ENCODE measurements around the gene PTCRA. TPM values are rescaled to one million over a fixed set of nuclear protein-coding genes. Genes with fewer than 3 reads are reported as not detected.

Gene PTCRA
- polyA plus RNA-seq, 4 donors: 0.06 TPM; not detected in 3

DNA sequence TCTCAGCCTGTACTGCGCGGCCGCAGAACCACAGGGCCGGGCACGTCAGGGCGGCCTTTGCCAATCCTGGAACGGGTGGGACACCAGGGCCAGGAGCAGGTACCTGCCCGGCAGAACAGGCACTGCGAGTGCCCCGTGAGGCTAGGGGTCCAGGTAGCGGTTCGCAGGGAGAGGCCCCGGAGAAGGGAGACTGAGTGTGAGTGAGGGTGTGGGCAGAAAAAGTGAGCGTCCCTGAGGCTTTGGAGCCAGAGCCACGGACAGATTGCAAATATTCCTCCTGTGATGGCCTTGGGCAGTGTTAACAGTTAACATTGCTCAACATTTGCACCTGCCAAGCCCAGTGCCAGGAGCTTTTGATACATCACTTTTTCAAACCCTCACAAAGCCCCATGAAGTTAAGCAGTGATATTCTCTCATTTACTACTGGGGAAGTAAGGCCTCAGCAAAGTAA lies 45.2 kb downstream of the PTCRA start:
- H3K4me1 ChIP-seq (ENCODE audit: control insufficient read depth in 3 of 3, insufficient read depth in 2 of 3, low read depth in 1 of 3, low read length in 2 of 3): peaks cover 0 to 11% (median 0%) of the 10 kb centered on the region in 3 donors
- no peak overlapping the region for H3K27ac ChIP-seq (ENCODE audit: low read depth in 1 of 3, low read length in 2 of 3)
- H3K27me3 ChIP-seq (ENCODE audit: control insufficient read depth in 3 of 3, insufficient read depth in 3 of 3, low read length in 3 of 3): peaks cover 0 to 3% (median 0%) of the 10 kb centered on the region in 3 donors
- no peaks in the 10 kb centered on the region for H3K9me3 ChIP-seq (ENCODE audit: control insufficient read depth in 2 of 2, insufficient read depth in 1 of 2, low read depth in 1 of 2, low read length in 1 of 2)
- 9 to 28% (median 21%) methylated on average over 15 of the region's 15 CpGs for WGBS, 3 donors
- FAIRE-seq (no peak), DNase-seq (no peak)
- H3K36me3 ChIP-seq (ENCODE audit: control insufficient read depth in 3 of 3, insufficient read depth in 2 of 3, low read depth in 1 of 3, low read length in 3 of 3): peaks cover 5 to 44% (median 7%) of the 10 kb centered on the region in 3 donors
- peak overlapping the region in 2 of 3 donors; percentile 43 to 57 for H3K4me3 ChIP-seq (ENCODE audit: low read depth in 1 of 3, low read length in 3 of 3)

DNA sequence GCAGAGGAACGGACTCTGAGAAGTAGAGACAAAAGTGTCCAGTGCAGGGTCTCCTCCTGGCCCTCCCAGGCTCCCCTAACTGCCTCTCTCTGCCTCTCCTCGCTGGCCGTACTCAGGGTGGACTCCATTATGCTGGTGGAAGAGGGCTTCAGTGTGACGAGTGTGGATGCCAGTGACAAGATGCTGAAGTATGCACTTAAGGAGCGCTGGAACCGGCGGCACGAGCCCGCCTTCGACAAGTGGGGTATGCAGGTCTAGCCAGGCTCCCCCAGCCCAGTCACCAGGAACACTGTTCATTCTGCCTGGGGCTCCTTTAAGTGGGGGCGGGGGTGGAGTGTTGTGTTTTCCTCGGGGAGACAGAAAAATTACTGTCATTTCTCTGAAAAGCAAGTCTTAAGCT lies 46.2 kb downstream of the PTCRA start:
- DNase-seq (no peak), FAIRE-seq (no peak)
- Histone ChIP-seq H3K36me3 (ENCODE audit: control insufficient read depth in 3 of 3, insufficient read depth in 2 of 3, low read depth in 1 of 3, low read length in 3 of 3) (peaks cover 5 to 53% (median 9%) of the 10 kb centered on the region in 3 donors), H3K27me3 (ENCODE audit: control insufficient read depth in 3 of 3, insufficient read depth in 3 of 3, low read length in 3 of 3) (peaks cover 0 to 3% (median 0%) of the 10 kb centered on the region in 3 donors), H3K4me1 (ENCODE audit: control insufficient read depth in 3 of 3, insufficient read depth in 2 of 3, low read depth in 1 of 3, low read length in 2 of 3) (peaks cover 0 to 11% (median 0%) of the 10 kb centered on the region in 3 donors), H3K9me3 (ENCODE audit: control insufficient read depth in 2 of 2, insufficient read depth in 1 of 2, low read depth in 1 of 2, low read length in 1 of 2) (no peaks in the 10 kb centered on the region), H3K4me3 (ENCODE audit: low read depth in 1 of 3, low read length in 3 of 3) (no peak overlapping the region), H3K27ac (ENCODE audit: low read depth in 1 of 3, low read length in 2 of 3) (no peak overlapping the region)
- WGBS, 3 donors: 92 to 96% (median 94%) methylated on average over 12 of the region's 12 CpGs

DNA sequence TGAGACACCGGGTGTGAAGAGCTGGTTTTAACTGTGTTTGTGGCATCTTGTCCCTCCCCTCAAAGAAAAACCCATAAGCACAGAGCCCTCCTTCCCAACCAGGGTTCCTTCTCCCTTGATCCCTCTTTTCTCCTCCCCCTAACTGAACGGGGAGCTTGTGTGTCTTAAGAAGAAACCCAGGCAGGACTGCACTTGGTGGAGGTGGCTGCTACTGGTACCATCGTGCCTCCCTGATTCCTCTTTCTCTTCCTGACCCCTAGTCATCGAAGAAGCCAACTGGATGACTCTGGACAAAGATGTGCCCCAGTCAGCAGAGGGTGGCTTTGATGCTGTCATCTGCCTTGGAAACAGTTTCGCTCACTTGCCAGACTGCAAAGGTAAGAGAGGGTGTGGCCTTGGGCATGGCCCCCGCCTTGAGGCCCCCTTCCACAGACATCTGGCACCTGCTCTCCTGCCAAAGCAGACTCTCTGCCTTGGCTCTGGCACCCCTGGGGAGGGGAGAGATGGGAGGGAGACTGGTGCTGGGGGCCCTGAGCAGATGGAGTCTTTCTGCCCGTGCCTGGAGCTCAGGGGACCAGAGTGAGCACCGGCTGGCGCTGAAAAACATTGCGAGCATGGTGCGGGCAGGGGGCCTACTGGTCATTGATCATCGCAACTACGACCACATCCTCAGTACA lies 46.8 kb downstream of the PTCRA start:
- WGBS, 3 donors: 90 to 93% (median 92%) methylated on average over 12 to 13 of the region's 13 CpGs
- H3K9me3 ChIP-seq (ENCODE audit: control insufficient read depth in 2 of 2, insufficient read depth in 1 of 2, low read depth in 1 of 2, low read length in 1 of 2): no peaks in the 10 kb centered on the region
- peaks cover 11 to 58% (median 12%) of the 10 kb centered on the region in 3 donors for H3K36me3 ChIP-seq (ENCODE audit: control insufficient read depth in 3 of 3, insufficient read depth in 2 of 3, low read depth in 1 of 3, low read length in 3 of 3)
- H3K27ac ChIP-seq (ENCODE audit: low read depth in 1 of 3, low read length in 2 of 3): no peak overlapping the region
- FAIRE-seq (no peak), DNase-seq (no peak)
- H3K27me3 ChIP-seq (ENCODE audit: control insufficient read depth in 3 of 3, insufficient read depth in 3 of 3, low read length in 3 of 3): peaks cover 0 to 3% (median 0%) of the 10 kb centered on the region in 3 donors
- H3K4me3 ChIP-seq (ENCODE audit: low read depth in 1 of 3, low read length in 3 of 3): no peak overlapping the region
- peaks cover 0 to 11% (median 0%) of the 10 kb centered on the region in 3 donors for H3K4me1 ChIP-seq (ENCODE audit: control insufficient read depth in 3 of 3, insufficient read depth in 2 of 3, low read depth in 1 of 3, low read length in 2 of 3)

DNA sequence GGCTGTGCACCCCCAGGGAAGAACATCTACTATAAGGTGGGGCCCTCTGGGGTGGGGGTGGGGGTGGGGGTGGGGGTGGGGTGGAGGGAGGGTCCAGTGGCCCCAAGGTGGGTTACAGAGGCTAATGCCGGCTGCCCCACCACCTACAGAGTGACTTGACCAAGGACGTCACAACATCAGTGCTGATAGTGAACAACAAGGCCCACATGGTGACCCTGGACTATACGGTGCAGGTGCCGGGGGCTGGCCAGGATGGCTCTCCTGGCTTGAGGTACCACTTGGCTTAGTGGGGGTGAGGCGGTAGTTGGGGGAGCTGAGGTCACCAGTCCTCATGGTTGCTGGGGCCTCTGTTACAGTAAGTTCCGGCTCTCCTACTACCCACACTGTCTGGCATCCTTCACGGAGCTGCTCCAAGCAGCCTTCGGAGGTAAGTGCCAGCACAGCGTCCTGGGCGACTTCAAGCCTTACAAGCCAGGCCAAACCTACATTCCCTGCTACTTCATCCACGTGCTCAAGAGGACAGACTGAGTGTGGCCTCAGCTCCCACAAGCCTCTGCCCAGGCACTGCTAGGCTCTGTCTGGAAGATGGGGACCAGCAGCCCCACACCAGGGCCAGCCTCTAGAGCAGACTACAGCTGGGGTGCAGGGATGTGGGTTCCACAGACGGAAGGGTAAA lies 47.5 kb downstream of the PTCRA start:
- WGBS, 3 donors: 81 to 88% (median 87%) methylated on average over 11 to 12 of the region's 12 CpGs
- Histone ChIP-seq H3K9me3 (ENCODE audit: control insufficient read depth in 2 of 2, insufficient read depth in 1 of 2, low read depth in 1 of 2, low read length in 1 of 2) (no peaks in the 10 kb centered on the region), H3K4me3 (ENCODE audit: low read depth in 1 of 3, low read length in 3 of 3) (no peak overlapping the region), H3K27ac (ENCODE audit: low read depth in 1 of 3, low read length in 2 of 3) (no peak overlapping the region), H3K27me3 (ENCODE audit: control insufficient read depth in 3 of 3, insufficient read depth in 3 of 3, low read length in 3 of 3) (peaks cover 0 to 3% (median 0%) of the 10 kb centered on the region in 3 donors), H3K4me1 (ENCODE audit: control insufficient read depth in 3 of 3, insufficient read depth in 2 of 3, low read depth in 1 of 3, low read length in 2 of 3) (peaks cover 0 to 11% (median 0%) of the 10 kb centered on the region in 3 donors), H3K36me3 (ENCODE audit: control insufficient read depth in 3 of 3, insufficient read depth in 2 of 3, low read depth in 1 of 3, low read length in 3 of 3) (peaks cover 12 to 65% (median 13%) of the 10 kb centered on the region in 3 donors)
- FAIRE-seq (no peak), DNase-seq (no peak)

DNA sequence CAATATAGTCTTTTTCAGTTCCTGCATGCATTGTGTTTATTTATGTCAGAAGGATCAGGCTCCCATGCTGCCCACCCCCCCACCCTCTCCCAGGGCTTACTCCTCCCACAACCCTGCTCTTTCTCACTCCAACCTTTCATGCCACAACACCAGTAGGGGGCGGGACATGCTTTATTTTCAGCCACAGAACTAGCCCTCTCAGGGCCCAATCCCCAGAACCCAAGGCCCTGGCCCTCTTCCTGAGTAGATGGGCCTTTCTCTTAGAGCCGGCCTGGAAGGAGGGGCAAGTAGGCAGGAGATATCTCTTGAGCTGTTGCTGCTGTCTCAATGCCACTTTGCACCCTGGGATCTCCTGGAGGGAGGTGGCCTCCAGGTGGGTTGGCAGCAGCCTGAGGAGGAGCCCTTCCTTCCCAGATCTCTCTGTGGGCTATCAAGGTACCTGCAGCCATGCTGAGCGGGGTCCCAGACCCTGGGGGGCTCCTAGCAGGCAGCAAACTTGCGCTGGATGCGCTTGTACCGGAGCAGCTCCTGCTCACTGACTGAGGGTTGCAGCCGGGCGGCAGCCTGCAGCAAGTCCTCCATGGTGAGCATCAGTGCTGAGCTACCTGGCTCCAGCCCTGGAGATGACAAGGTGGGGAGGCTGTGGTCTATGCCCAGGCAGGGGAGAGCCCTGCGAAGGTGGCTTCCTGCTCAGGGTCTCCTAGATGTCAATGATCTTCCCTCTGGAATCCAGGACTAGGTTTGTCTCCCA lies 48.2 kb downstream of the PTCRA start:
- Histone ChIP-seq H3K27me3 (ENCODE audit: control insufficient read depth in 3 of 3, insufficient read depth in 3 of 3, low read length in 3 of 3) (peaks cover 0 to 3% (median 0%) of the 10 kb centered on the region in 3 donors), H3K36me3 (ENCODE audit: control insufficient read depth in 3 of 3, insufficient read depth in 2 of 3, low read depth in 1 of 3, low read length in 3 of 3) (peaks cover 12 to 72% (median 20%) of the 10 kb centered on the region in 3 donors), H3K9me3 (ENCODE audit: control insufficient read depth in 2 of 2, insufficient read depth in 1 of 2, low read depth in 1 of 2, low read length in 1 of 2) (no peaks in the 10 kb centered on the region), H3K27ac (ENCODE audit: low read depth in 1 of 3, low read length in 2 of 3) (no peak overlapping the region), H3K4me1 (ENCODE audit: control insufficient read depth in 3 of 3, insufficient read depth in 2 of 3, low read depth in 1 of 3, low read length in 2 of 3) (peaks cover 0 to 11% (median 0%) of the 10 kb centered on the region in 3 donors), H3K4me3 (ENCODE audit: low read depth in 1 of 3, low read length in 3 of 3) (no peak overlapping the region)
- FAIRE-seq: no peak
- WGBS, 3 donors: 82 to 88% (median 87%) methylated on average over 9 of the region's 9 CpGs
- DNase-seq: peak; percentile 53 to 59

DNA sequence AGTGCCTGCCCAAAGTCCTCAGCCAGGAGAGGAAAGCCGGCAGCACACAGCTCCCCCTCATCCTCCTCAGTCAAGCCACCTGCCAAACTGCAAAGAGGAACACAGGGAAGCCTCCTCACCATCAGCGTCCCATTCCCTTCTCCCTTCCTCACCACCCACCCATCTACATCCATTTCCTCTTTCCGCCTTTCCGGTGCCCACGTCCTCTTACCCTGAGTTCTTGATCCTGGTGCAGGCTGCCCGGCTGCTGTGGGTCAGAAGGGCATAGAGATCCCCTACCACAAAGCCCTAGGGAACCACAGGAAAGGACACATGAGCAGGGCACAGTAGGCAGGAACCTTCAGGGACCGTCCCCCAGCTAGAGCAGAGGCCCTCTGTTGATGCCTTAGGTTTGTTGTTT lies 50.7 kb downstream of the PTCRA start:
- Histone ChIP-seq H3K9me3 (ENCODE audit: control insufficient read depth in 2 of 2, insufficient read depth in 1 of 2, low read depth in 1 of 2, low read length in 1 of 2) (no peaks in the 10 kb centered on the region), H3K27me3 (ENCODE audit: control insufficient read depth in 3 of 3, insufficient read depth in 3 of 3, low read length in 3 of 3) (no peaks in the 10 kb centered on the region), H3K4me3 (ENCODE audit: low read depth in 1 of 3, low read length in 3 of 3) (no peak overlapping the region), H3K4me1 (ENCODE audit: control insufficient read depth in 3 of 3, insufficient read depth in 2 of 3, low read depth in 1 of 3, low read length in 2 of 3) (no peaks in the 10 kb centered on the region), H3K27ac (ENCODE audit: low read depth in 1 of 3, low read length in 2 of 3) (no peak overlapping the region), H3K36me3 (ENCODE audit: control insufficient read depth in 3 of 3, insufficient read depth in 2 of 3, low read depth in 1 of 3, low read length in 3 of 3) (peaks cover 12 to 91% (median 23%) of the 10 kb centered on the region in 3 donors)
- FAIRE-seq (no peak), DNase-seq (no peak)
- WGBS, 3 donors: 78 to 85% (median 80%) methylated on average over 7 of the region's 7 CpGs

DNA sequence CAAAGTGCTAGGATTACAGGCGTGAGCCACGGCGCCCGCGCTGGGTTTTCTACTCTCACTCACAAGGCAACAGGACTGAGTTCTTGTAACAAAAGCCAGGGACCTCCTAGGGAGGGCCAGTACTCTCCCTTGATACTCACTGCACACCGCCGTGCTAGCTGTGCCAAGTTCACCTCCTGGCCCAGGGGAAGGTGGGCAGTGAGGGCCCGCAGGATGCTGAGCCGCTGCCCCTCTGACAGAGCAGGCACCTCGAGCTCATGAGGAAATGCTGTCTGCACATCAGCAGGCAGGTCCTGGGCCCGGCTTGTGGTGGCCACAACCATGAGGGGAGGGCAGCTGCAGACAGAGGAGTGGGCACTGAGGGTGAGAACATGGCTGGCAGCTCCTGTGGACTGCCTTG lies 51.4 kb downstream of the PTCRA start:
- Histone ChIP-seq H3K27me3 (ENCODE audit: control insufficient read depth in 3 of 3, insufficient read depth in 3 of 3, low read length in 3 of 3) (no peaks in the 10 kb centered on the region), H3K27ac (ENCODE audit: low read depth in 1 of 3, low read length in 2 of 3) (no peak overlapping the region), H3K4me1 (ENCODE audit: control insufficient read depth in 3 of 3, insufficient read depth in 2 of 3, low read depth in 1 of 3, low read length in 2 of 3) (no peaks in the 10 kb centered on the region), H3K4me3 (ENCODE audit: low read depth in 1 of 3, low read length in 3 of 3) (no peak overlapping the region), H3K9me3 (ENCODE audit: control insufficient read depth in 2 of 2, insufficient read depth in 1 of 2, low read depth in 1 of 2, low read length in 1 of 2) (no peaks in the 10 kb centered on the region), H3K36me3 (ENCODE audit: control insufficient read depth in 3 of 3, insufficient read depth in 2 of 3, low read depth in 1 of 3, low read length in 3 of 3) (peaks cover 12 to 88% (median 23%) of the 10 kb centered on the region in 3 donors)
- DNase-seq: no peak
- WGBS, 3 donors: 95% methylated on average over 11 of the region's 11 CpGs
- FAIRE-seq: no peak

DNA sequence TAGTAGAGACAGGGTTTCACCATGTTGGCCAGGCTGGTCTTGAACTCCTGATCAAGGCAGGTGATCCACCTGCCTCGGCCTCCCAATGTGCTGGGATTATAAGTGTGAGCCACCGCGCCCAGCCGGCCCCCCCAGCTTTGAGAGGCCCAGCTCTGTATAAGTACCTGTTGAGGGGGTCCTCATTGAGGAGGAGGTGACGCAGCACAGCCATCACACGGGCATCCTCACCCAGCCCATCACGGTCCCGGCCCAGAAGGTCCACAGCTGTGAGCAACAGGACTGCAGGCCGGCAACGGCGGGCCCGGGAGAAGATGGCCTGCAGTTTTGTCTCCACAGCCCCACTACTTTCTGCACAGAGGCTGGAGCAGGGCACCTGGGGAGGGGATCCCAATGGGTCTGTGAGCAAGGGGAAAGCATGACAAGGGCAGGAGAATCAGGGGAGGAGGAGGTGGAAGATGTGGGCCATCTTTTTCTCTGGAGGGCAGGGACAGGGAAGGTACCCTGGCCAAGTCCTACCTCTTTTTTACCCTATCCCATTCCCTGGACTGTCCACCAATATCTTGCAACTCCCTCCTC lies 52.4 kb downstream of the PTCRA start:
- Histone ChIP-seq H3K27ac (ENCODE audit: low read depth in 1 of 3, low read length in 2 of 3) (no peak overlapping the region), H3K9me3 (ENCODE audit: control insufficient read depth in 2 of 2, insufficient read depth in 1 of 2, low read depth in 1 of 2, low read length in 1 of 2) (no peaks in the 10 kb centered on the region), H3K4me3 (ENCODE audit: low read depth in 1 of 3, low read length in 3 of 3) (no peak overlapping the region), H3K4me1 (ENCODE audit: control insufficient read depth in 3 of 3, insufficient read depth in 2 of 3, low read depth in 1 of 3, low read length in 2 of 3) (no peaks in the 10 kb centered on the region), H3K27me3 (ENCODE audit: control insufficient read depth in 3 of 3, insufficient read depth in 3 of 3, low read length in 3 of 3) (no peaks in the 10 kb centered on the region), H3K36me3 (ENCODE audit: control insufficient read depth in 3 of 3, insufficient read depth in 2 of 3, low read depth in 1 of 3, low read length in 3 of 3) (peaks cover 12 to 78% (median 23%) of the 10 kb centered on the region in 3 donors)
- DNase-seq (no peak), FAIRE-seq (no peak)
- 94 to 98% (median 97%) methylated on average over 11 to 12 of the region's 12 CpGs for WGBS, 3 donors
